Activated CD4-positive, alpha-beta T cell treated with anti-CD3 and anti-CD28 coated beads, Interleukin-2, Interleukin-4, amounts not matched to agents 100 ng/mL and 50 ng/mL, durations not matched to agents 16 hours and 8 hours (primary cell): Measurements from ENCODE around the gene UST.

Experiments used
- DNase-seq: peaks from one replicate; pipeline ENCODE4 v3.0.0-alpha.2; 2020; ENCODE audit warnings: low spot score

UST gene

GRCh38 chr6:149008741-149009140 is 261.9 kb downstream of the UST start:
- no peak for DNase-seq

GRCh38 chr6:149012040-149012545 is 265.3 kb downstream of the UST start:
- no peak for DNase-seq

GRCh38 chr6:149013586-149014344 is 266.9 kb downstream of the UST start:
- DNase-seq, result no peak

GRCh38 chr6:149014631-149015534 is 268.1 kb downstream of the UST start:
- no peak for DNase-seq

GRCh38 chr6:149015535-149016525 is 269.0 kb downstream of the UST start:
- DNase-seq, result no peak

- DNase-seq, result no peak
Measured at GRCh38 chr6:149016716-149017115, 269.9 kb downstream of the UST start.

GRCh38 chr6:149020319-149020718 is 273.5 kb downstream of the UST start:
- DNase-seq, result no peak

GRCh38 chr6:149024361-149024760 is 277.5 kb downstream of the UST start:
- DNase-seq, result no peak

- no peak for DNase-seq
Measured at GRCh38 chr6:149025061-149025460, 278.2 kb downstream of the UST start.

GRCh38 chr6:149026530-149026942 is 279.7 kb downstream of the UST start:
- peak; percentile 57 for DNase-seq

- no peak for DNase-seq
Measured at GRCh38 chr6:149027484-149027883, 280.7 kb downstream of the UST start.

GRCh38 chr6:149028767-149029405 is 282.1 kb downstream of the UST start:
- DNase-seq, result peak; percentile 91

GRCh38 chr6:149031201-149031858 is 284.5 kb downstream of the UST start:
- DNase-seq, result peak; percentile 34

- peak; percentile 85 for DNase-seq
Measured at GRCh38 chr6:149031859-149032598, 285.2 kb downstream of the UST start.

GRCh38 chr6:149032599-149033405 is 286.0 kb downstream of the UST start:
- peak; percentile 94 for DNase-seq

GRCh38 chr6:149033454-149033853 is 286.6 kb downstream of the UST start:
- peak; percentile 74 for DNase-seq

- no peak for DNase-seq
Measured at GRCh38 chr6:149035766-149036165, 288.9 kb downstream of the UST start.

GRCh38 chr6:149037051-149037671 is 290.3 kb downstream of the UST start:
- DNase-seq, result no peak

- peak; percentile 25 for DNase-seq
Measured at GRCh38 chr6:149039025-149039424, 292.2 kb downstream of the UST start.
